Hepatic stellate cell (primary cell): ENCODE results near the gene CCDC8.
"Not testable (repeated sequence)": the region's sequence is repeated elsewhere in the genome, so short reads cannot be mapped to it uniquely, and the experiment has no call there.

Source experiments
- DNase-seq: peaks from one replicate; pipeline ENCODE4 v3.0.0; 2011; ENCODE audit warnings: low spot score

The CCDC8 gene

DNA sequence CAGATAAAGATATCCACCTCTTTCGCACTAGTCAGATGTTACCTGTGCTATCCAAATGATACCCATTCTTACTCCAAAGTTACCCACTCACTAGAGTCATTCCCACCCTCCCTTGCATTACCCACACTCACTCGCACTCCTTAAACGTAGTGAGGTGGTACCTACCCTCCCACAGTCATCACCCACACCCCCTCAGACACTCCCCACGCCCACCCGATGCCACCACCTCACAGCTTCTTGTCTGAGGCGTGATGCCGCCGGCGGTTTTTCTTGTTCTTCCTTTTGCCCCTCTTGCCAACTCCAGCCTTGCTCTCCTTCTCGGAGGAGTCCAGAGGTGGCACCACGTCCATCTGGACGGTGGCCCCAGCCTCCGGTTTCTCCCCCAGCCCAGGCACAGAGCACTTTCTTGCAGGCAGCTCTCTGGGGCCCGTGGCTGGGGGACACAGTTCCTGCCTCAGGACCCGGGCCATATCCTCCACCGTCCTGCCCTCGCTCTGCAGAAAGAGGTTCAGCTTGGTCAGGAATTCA is 14.2 kb upstream of the CCDC8 start:
- DNase-seq, result no peak

- peak; percentile 63 for DNase-seq
Measured at GRCh38 chr19:46426506-46427162, 13.3 kb upstream of the CCDC8 start.

GRCh38 chr19:46426035-46426505 is 12.7 kb upstream of the CCDC8 start:
- DNase-seq, result no peak

DNA sequence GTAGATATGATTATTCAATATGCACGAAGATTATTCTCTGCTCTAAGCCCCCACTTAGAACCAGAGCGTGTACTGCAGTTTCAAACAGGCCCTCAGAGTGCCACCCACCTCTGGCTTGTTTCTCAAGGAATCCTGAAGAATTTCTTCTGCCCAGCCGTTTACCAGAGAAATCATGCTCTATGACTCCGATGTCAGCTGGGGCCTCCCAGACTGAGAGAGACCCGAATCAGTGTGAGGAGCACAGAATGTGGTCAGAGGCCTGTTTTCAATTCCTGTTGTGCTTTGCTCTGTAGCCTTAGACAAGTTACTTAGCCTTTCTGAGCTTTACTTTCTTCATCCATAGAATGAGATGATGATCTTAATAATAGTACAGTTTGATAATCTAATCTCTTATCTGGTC is 9.8 kb upstream of the CCDC8 start:
- no peak for DNase-seq

DNA sequence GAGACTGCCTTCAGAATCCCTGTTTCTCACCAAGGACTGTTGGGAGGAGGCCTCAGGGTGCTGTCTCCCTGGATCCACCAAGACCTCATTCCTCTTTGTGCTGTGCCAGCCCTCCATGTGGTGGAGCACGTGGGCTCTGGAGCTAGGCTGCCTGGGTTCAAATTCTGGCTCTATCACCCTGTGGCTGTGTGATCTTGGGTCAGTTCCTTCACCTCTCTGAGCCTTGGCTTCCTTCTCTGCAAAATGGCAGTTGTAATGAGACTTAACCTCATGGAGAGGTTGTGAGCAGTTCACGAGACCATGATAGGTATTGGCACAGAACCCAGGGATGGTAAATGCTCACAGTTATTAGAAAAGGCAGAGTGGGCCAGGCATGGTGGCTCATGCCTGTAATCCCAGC is 9.0 kb upstream of the CCDC8 start:
- no peak for DNase-seq

DNA sequence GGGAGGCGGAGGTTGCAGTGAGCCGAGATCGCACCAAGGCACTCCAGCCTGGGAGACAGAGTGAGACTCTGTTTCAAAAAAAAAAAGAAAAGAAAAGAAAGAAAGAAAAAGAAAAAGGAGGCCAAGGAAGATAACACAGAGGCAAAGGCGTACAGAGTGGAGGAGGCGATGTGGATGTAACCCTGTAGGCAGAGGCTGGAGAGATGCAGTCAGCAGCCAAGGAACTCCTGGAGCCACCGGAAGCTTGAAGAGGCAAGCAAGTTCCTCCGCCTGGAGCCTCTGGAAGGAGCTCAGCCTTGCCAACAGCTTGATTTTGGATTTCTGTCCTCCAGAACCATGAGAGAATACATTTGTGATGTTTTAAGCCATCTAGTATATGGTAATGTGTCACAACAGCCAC is 6.7 kb upstream of the CCDC8 start:
- no peak for DNase-seq

DNA sequence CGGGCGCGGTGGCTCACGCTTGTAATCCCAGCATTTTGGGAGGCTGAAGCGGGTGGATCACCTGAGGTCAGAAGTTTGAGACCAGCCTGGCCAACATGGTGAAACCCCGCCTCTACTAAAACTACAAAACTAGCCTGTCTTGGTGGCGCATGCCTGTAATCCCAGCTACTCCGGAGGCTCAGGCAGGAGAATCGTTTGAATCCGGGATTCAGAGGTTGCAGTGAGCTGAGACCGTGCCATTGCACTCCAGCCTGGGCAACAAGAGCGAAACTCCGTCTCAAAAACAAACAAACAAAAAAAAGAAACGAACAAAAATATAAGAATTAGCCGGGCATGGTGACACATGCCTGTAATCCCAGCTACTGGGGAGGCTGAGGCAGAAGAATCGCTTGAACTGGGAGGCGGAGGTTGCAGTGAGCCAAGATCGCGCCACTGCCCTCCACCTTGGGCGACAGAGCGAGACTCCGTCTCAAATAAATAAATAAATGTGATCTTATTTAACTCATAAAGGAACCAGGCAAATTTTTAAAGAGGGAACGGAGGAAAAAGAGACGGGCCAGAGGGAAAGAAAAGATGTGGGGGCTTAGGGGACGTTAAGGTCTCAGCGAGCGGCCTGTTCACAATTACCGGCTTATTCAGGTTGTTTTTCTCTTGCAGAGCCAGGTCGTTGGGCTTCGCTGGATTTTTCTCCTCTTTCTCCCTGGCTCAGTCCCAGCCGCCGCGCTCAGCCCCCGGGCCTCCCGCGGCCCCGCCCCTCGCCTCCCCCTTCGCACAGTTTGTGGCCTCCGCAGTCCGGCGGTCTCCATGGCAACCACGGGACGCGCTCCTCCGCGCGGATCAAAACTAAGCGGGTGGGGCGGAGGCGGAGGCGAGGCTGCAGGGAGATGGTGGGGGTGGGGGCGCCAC is 2.7 kb upstream of the CCDC8 start:
- DNase-seq, result peak; percentile 66

GRCh38 chr19:46414899-46415298 is 1.5 kb upstream of the CCDC8 start:
- not testable (repeated sequence) for DNase-seq

GRCh38 chr19:46412650-46413261 is 608 bp downstream of the CCDC8 start:
- DNase-seq, result no peak

DNA sequence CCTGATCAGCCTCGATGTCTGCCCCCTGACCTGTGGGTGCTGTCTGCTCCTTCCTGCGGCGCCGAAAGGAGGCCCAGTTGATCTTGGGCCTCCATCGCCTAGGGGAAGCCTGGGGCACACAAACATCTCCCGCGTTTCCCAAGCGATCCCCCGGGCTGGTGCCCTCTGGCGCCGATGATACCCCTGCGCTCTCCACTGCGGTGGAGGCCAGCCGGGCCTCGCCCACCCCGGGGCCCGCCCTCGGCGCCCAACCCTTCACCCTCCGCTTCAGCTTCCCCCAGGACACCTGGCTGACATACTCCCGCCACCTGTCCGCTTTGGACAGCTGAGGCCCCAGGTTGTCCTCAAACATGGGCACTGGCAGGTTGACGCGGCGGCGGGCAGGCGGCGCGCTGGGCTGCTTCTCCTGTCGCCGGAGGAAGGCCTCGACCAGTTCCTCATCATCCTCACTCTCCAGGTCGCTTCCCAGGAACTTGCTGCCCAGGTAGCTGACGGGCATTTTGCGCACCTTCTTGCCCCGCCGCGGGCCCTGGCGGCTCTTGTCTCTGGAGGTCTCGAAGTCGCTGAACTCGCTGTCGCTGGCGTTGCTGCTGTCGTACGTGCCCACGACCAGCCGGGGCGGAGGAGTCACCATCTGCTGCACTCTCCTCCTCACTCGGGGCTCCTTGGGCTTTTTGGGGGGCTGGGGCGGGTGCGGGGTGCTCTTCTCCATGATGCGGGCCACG is 1.3 kb downstream of the CCDC8 start:
- DNase-seq, result no peak

GRCh38 chr19:46411088-46411924 is 2.1 kb downstream of the CCDC8 start:
- no peak for DNase-seq

GRCh38 chr19:46410205-46411087 is 2.9 kb downstream of the CCDC8 start:
- no peak for DNase-seq

DNA sequence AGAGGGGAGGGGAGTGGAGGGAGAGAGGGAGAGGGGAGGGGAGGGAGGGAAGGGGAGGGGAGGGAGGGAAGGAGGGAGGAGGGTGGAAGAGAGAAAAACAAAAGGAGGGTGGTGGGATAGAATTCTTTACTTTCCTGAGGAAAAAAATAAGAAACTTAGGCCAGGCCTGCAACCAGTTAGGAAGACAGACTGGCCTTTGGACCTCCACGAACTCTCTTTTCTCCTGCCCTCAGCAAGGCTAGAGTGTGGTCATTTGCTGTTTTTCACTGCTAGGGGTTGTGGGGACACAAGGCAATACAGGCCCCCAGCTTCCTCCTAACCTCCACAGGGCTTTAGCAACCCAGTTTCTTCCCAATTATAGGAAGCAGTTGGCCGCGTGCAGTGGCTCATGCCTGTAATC is 4.2 kb downstream of the CCDC8 start:
- DNase-seq, result no peak

GRCh38 chr19:46408664-46409039 is 4.7 kb downstream of the CCDC8 start:
- DNase-seq, result peak; percentile 30

- DNase-seq, result no peak
Measured at GRCh38 chr19:46407856-46408663, 5.3 kb downstream of the CCDC8 start.

GRCh38 chr19:46406976-46407375 is 6.4 kb downstream of the CCDC8 start:
- DNase-seq, result no peak

DNA sequence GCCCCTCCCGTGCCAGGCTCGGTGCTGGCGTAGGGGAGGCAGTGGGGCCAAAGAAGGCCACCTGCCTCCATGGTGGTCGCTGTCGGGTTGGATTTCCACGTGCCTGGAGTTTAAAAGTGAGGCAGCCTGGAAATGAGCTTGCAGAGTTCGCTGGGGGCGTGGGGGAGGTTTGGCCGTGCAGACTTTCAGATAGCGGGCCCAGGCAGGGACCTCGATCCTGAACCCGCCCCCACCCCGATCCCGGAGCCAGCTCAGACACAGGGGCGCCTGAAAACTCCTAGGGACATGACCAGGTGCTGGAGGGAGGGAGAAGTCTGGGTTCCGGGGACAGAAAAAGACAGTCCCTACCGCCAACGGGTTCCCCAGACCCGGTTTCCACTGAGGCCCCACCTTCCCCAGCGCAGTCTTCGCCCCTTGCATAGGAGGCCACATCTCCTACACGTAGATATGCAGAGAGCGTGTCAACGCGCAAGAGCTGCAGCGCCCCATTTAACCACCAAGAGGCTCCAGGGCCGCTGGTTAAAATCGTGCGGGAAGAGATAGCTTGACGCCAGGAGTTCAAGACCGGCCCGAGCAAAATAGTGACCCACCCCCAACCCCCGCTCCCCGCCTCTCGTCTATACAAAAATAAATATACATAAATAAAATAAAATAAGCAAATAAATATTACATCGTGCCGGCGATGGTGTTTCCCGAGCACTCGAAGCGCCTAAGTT is 8.5 kb downstream of the CCDC8 start:
- no peak for DNase-seq

DNA sequence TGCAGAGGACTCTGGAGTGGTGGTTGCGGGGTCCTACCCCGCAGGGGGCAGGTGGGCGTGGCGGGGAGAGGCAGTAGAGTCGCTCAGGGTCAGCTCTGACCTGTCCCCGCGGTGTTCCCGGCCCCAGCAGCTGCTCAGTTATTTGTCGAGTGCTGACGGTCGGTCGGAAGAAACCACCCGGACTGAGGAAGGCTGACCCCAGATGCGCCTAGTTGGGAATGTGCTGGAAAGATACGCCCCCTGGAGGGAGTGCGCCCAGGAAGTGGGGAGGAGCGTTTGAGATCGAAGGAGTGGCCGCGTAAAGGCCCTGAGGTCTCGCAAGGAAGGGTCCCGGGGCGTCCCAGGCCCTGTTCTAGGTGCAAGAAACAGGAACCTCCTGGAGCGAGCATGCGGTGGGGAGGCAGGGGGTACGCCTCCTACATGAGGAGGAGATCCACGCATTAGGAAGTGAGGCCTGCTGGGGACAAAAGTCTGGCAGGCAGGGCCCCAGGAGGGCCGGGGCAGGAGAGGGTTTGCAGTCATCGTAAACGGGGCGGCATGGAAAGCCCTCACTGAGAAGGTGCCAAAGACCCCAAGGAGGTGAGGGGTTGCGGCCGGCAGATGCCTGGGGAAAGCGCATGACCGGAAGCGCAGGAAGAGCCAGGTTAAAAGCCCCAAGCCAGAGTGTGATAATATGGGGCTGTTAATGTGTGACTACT is 9.2 kb downstream of the CCDC8 start:
- peak; percentile 67 for DNase-seq
